SK-N-SH (cell line): Measurements from ENCODE around the gene FAM180B. TPM values are rescaled to one million over a fixed set of nuclear protein-coding genes. Genes with fewer than 3 reads are reported as not detected.

Experiments
- CTCF ChIA-PET: fragments of 300-600, 350-600 bp; formaldehyde crosslinking; extraction: SDS; loops from one replicate; lab custom pipeline; 2021; lab: Yijun Ruan, JAX
- POLR2A ChIA-PET: fragments of 350-600 bp; sonication (Branson Sonifier 250); formaldehyde crosslinking; extraction: SDS; loops from one replicate; lab custom pipeline; 2020; ENCODE audit warnings: antibody characterized with exemption, inconsistent platforms; lab: Yijun Ruan, JAX
- DNase-seq: peaks from one replicate; pipeline ENCODE4 v3.0.0; 2012
- H2AFZ ChIP-seq: fragments of 200-600 bp; sonication (generic); 2 replicates; pipeline ENCODE4 v1.8.1; 2016; ENCODE audit warnings: antibody characterized with exemption, mild to moderate bottlenecking, low read depth
- H3F3A ChIP-seq: fragments of 200-600 bp; sonication (generic); replicated peaks from 2 replicates; pipeline ENCODE3; 2016; ENCODE audit warnings: antibody characterized with exemption, mild to moderate bottlenecking; ENCODE audit not compliant: insufficient read depth
- H3K27ac ChIP-seq, 2 experiments: fragments of 200-500 bp in 1 of 2; fragments of 200-600 bp in 1 of 2; sonication (Bioruptor generic) in 1 of 2; sonication (generic), shearing (Covaris generic) in 1 of 2; 2 replicates each; pipeline versions ENCODE4 v1.5.1 to v1.6.1; 2014 to 2016; ENCODE audit warnings: low read depth in 2 of 2, inconsistent platforms in 1 of 2, low read length in 1 of 2, mild to moderate bottlenecking in 1 of 2, mixed read lengths in 1 of 2
- H3K27me3 ChIP-seq: fragments of 200-600 bp; sonication (generic), shearing (Covaris generic); 2 replicates; pipeline ENCODE4 v1.6.1; 2016; ENCODE audit warnings: mixed run types; ENCODE audit not compliant: insufficient read depth
- H3K36me3 ChIP-seq, 2 experiments: fragments of 200-500 bp in 1 of 2; fragments of 200-600 bp in 1 of 2; sonication (Bioruptor generic) in 1 of 2; sonication (generic) in 1 of 2; replicated peaks in 1 of 2; 2 replicates each; pipeline versions ENCODE3 to v1.5.1; 2014 to 2016; ENCODE audit warnings: low read length in 1 of 2, mild to moderate bottlenecking in 1 of 2; ENCODE audit not compliant: insufficient read depth in 2 of 2, control insufficient read depth in 1 of 2
- H3K4me1 ChIP-seq, 2 experiments: fragments of 200-500 bp in 1 of 2; fragments of 200-600 bp in 1 of 2; sonication (Bioruptor generic) in 1 of 2; sonication (generic), shearing (Covaris generic) in 1 of 2; 2 replicates each; pipeline versions ENCODE4 v1.5.1 to v1.6.1; 2014 to 2016; ENCODE audit warnings: low read depth in 1 of 2, low read length in 1 of 2, mixed run types in 1 of 2; ENCODE audit not compliant: insufficient read depth in 2 of 2, control insufficient read depth in 1 of 2
- H3K4me2 ChIP-seq: fragments of 200-600 bp; sonication (generic), shearing (Covaris generic); 2 replicates; pipeline ENCODE4 v1.6.1; 2017; ENCODE audit warnings: mixed run types
- H3K4me3 ChIP-seq, 2 experiments: fragments of 200-500 bp in 1 of 2; fragments of 200-600 bp in 1 of 2; sonication (Bioruptor generic) in 1 of 2; sonication (generic), shearing (Covaris generic) in 1 of 2; 2 replicates each; pipeline versions ENCODE4 v1.5.1 to v1.8.1; 2014 to 2016; ENCODE audit warnings: low read depth in 2 of 2, inconsistent platforms in 1 of 2, low read length in 1 of 2, mild to moderate bottlenecking in 1 of 2, mixed read lengths in 1 of 2, moderate library complexity in 1 of 2
- H3K79me2 ChIP-seq: fragments of 200-600 bp; sonication (generic); 2 replicates; pipeline ENCODE4 v1.8.1; 2017; ENCODE audit warnings: mild to moderate bottlenecking; ENCODE audit not compliant: insufficient read depth
- H3K9ac ChIP-seq: fragments of 200-600 bp; sonication (generic); 2 replicates; pipeline ENCODE4 v1.6.1; 2017; ENCODE audit warnings: mixed run types
- H3K9me2 ChIP-seq: fragments of 200-600 bp; sonication (generic); 2 replicates; pipeline ENCODE4 v1.6.1; 2017; ENCODE audit warnings: mixed run types
- H3K9me3 ChIP-seq: fragments of 200-600 bp; sonication (generic); 2 replicates; pipeline ENCODE4 v1.6.1; 2017; ENCODE audit warnings: mixed run types, mild to moderate bottlenecking, moderate library complexity
- H4K20me1 ChIP-seq: fragments of 200-600 bp; sonication (generic); 2 replicates; pipeline ENCODE4 v1.6.1; 2017; ENCODE audit warnings: mild to moderate bottlenecking, mixed run types; ENCODE audit not compliant: insufficient read depth
- CHD2 ChIP-seq: fragments of 150-350 bp; IDR thresholded peaks from 2 replicates; pipeline ENCODE4 v1.6.1; 2018; ENCODE audit warnings: low read length; ENCODE audit not compliant: partially characterized antibody
- ELF1 ChIP-seq: IDR thresholded peaks from 2 replicates; pipeline ENCODE4 v1.4.0; 2012
- FOSL2 ChIP-seq: IDR thresholded peaks from 2 replicates; pipeline ENCODE4 v1.4.0; 2012; ENCODE audit warnings: low read depth, mild to moderate bottlenecking, moderate library complexity, borderline replicate concordance
- GABPA ChIP-seq: IDR thresholded peaks from 2 replicates; pipeline ENCODE4 v1.4.0; 2012; ENCODE audit warnings: low read depth, mild to moderate bottlenecking
- GATA2 ChIP-seq: sonication (generic); formaldehyde crosslinking; IDR thresholded peaks from 2 replicates; pipeline ENCODE4 v1.5.0; 2020; ENCODE audit warnings: mild to moderate bottlenecking, missing genetic modification reagents
- MXI1 ChIP-seq: IDR thresholded peaks from 2 replicates; pipeline ENCODE4 v1.6.1; 2012; ENCODE audit warnings: mild to moderate bottlenecking, low read depth, low read length, improper control_type of control experiment
- NFIC ChIP-seq: IDR thresholded peaks from 2 replicates; pipeline ENCODE4 v1.4.0; 2012; ENCODE audit warnings: borderline replicate concordance
- NRF1 ChIP-seq: IDR thresholded peaks from 2 replicates; pipeline ENCODE4 v1.6.1; 2012; ENCODE audit warnings: low read depth, mild to moderate bottlenecking, low read length
- RCOR1 ChIP-seq: fragments of 150-350 bp; IDR thresholded peaks from 2 replicates; pipeline ENCODE4 v1.6.1; 2017; ENCODE audit warnings: antibody characterized with exemption, low read length
- RFX5 ChIP-seq: IDR thresholded peaks from 2 replicates; pipeline ENCODE4 v1.6.1; 2012; ENCODE audit warnings: mild to moderate bottlenecking, improper control_type of control experiment, low read length
- RXRA ChIP-seq: IDR thresholded peaks from 2 replicates; pipeline ENCODE4 v1.4.0; 2012; ENCODE audit warnings: low read depth, mild to moderate bottlenecking, borderline replicate concordance
- SIN3A ChIP-seq: IDR thresholded peaks from 2 replicates; pipeline ENCODE4 v1.6.1; 2012; ENCODE audit warnings: low read depth, mild to moderate bottlenecking, low read length, moderate library complexity, borderline replicate concordance
- TEAD4 ChIP-seq: IDR thresholded peaks from 2 replicates; pipeline ENCODE4 v1.4.0; 2012; ENCODE audit warnings: mild to moderate bottlenecking, borderline replicate concordance; ENCODE audit not compliant: insufficient read depth
- ZBTB33 ChIP-seq: IDR thresholded peaks from 2 replicates; pipeline ENCODE4 v1.4.0; 2012; ENCODE audit warnings: low read depth, borderline replicate concordance
- WGBS: methylation state at CpG from one replicate; pipeline ENCODE4 v1.1.6; 2017; ENCODE audit warnings: low lambda C conversion rate; 5-methylcytosine and 5-hydroxymethylcytosine counted together
- polyA plus RNA-seq, 3 experiments: library from polyadenylated mRNA; depleted of rRNA; stranded (reverse); fragments of >200 nt; gene quantifications; 2 replicates each; pipeline ENCODE4 v1.2.3, GENCODE V29; 2012

The FAM180B gene
- polyA plus RNA-seq, 1 of the 3 experiments (the other 2 are of a cell fraction) = not detected

- Histone ChIP-seq H3F3A (peaks cover 53% of the 10 kb centered on the region), H3K36me3 (peaks cover 0 to 22% of the 10 kb centered on the region in 2 experiments), H3K27me3 (no peaks in the 10 kb centered on the region), H3K79me2 (peaks cover 99% of the 10 kb centered on the region), H4K20me1 (peaks cover 100% of the 10 kb centered on the region), H3K9me3 (no peaks in the 10 kb centered on the region), H3K9ac (no peak overlapping the region), H2AFZ (no peak overlapping the region), H3K9me2 (no peaks in the 10 kb centered on the region), H3K4me1 (peaks cover 0 to 66% of the 10 kb centered on the region in 2 experiments; a peak in 3 of 4 replicates), H3K27ac (peak overlapping the region in 1 of 2 experiments; percentile 70; a peak in 2 of 4 replicates), H3K4me3 (no peak overlapping the region), H3K4me2 (peak overlapping the region; percentile 61; the same call in 1 of the 2 replicates)
- no peak for TF ChIP-seq FOSL2
- no peak for TF ChIP-seq SIN3A
- TF ChIP-seq ELF1 = no peak
- no peak for TF ChIP-seq GABPA
- TF ChIP-seq RXRA = no peak
- TF ChIP-seq ZBTB33 = no peak
- no peak for DNase-seq
- POLR2A ChIA-PET = no interaction called here
- CTCF ChIA-PET = interaction anchor here (3.3 kb wide), 1 partner anchor 13 kb away, joined by 10 read pairs; no protein-coding TSS in a partner anchor
- WGBS = 93% methylated on average over 10 of the region's 10 CpGs
These were observed 47.5 kb upstream of the FAM180B start for GRCh38 chr11:47538741-47539565.

- H3K9me2 ChIP-seq = no peaks in the 10 kb centered on the region
- no peaks in the 10 kb centered on the region for H3K27me3 ChIP-seq
- CTCF ChIA-PET = no interaction called here
- POLR2A ChIA-PET = no interaction called here
- no peak overlapping the region for H2AFZ ChIP-seq
- peak overlapping the region in 1 of 2 experiments; percentile 70; a peak in 2 of 4 replicates for H3K27ac ChIP-seq
- H3K9me3 ChIP-seq = no peaks in the 10 kb centered on the region
- peaks cover 0 to 62% of the 10 kb centered on the region in 2 experiments; a peak in 3 of 4 replicates for H3K4me1 ChIP-seq
- no peak overlapping the region for H3K9ac ChIP-seq
- 0 out of 4 replicates have a peak overlapping the region, but pooled peaks of 1 of the 2 experiments have one; percentile 14 for H3K4me3 ChIP-seq
- peaks cover 99% of the 10 kb centered on the region for H3K79me2 ChIP-seq
- TF ChIP-seq MXI1 = no peak
- no peak for TF ChIP-seq GATA2 (CRISPR knock-in tag)
- no peak for TF ChIP-seq RFX5
- no peak for TF ChIP-seq CHD2
- TF ChIP-seq NFIC = no peak
- TF ChIP-seq TEAD4 = no peak
- no peak for TF ChIP-seq NRF1
- TF ChIP-seq RCOR1 = no peak
- H3K36me3 ChIP-seq = peaks cover 0 to 22% of the 10 kb centered on the region in 2 experiments
- 56% methylated on average over 2 of the region's 2 CpGs for WGBS
- peak overlapping the region; percentile 61 for H3K4me2 ChIP-seq
- DNase-seq = no peak
- H3F3A ChIP-seq = peaks cover 53% of the 10 kb centered on the region
- H4K20me1 ChIP-seq = peaks cover 100% of the 10 kb centered on the region
These were observed 46.8 kb upstream of the FAM180B start for GRCh38 chr11:47539681-47540039.
